NCI-H1694 (cell line): ENCODE measurements around the gene SKA2.
"Not testable (repeated sequence)": the region's sequence is repeated elsewhere in the genome, so short reads cannot be mapped to it uniquely, and the experiment has no call there.

Experiments used
- DNase-seq: peaks from one replicate; lab custom pipeline; 2025; lab: John Stamatoyannopoulos, UW

SKA2 gene

GRCh38 chr17:59154721-59155438 lies at the start of gene SKA2:
TSS of gene SKA2 (minus strand) at chr17:59155186. CDS start at chr17:59155163, 23 bp downstream.
- peak; percentile 100 for DNase-seq

GRCh38 chr17:59202320-59202719 lies 47.3 kb upstream of the SKA2 start:
- DNase-seq, result no peak

GRCh38 chr17:59199398-59199797 lies 44.4 kb upstream of the SKA2 start:
- DNase-seq, result no peak

- no peak for DNase-seq
These were observed 38.4 kb upstream of the SKA2 start for GRCh38 chr17:59193336-59193862.

GRCh38 chr17:59190806-59191205 lies 35.8 kb upstream of the SKA2 start:
- no peak for DNase-seq

- no peak for DNase-seq
These were observed 31.9 kb upstream of the SKA2 start for GRCh38 chr17:59186850-59187249.

GRCh38 chr17:59185997-59186396 lies 31.0 kb upstream of the SKA2 start:
- no peak for DNase-seq

GRCh38 chr17:59181481-59181880 lies 26.5 kb upstream of the SKA2 start:
- DNase-seq, result no peak

- no peak for DNase-seq
These were observed 25.6 kb upstream of the SKA2 start for GRCh38 chr17:59180626-59181025.

- DNase-seq, result not testable (repeated sequence)
These were observed 24.6 kb upstream of the SKA2 start for GRCh38 chr17:59179601-59180000.

GRCh38 chr17:59178266-59178985 lies 23.4 kb upstream of the SKA2 start:
- DNase-seq, result no peak

- no peak for DNase-seq
These were observed 20.1 kb upstream of the SKA2 start for GRCh38 chr17:59175076-59175475.

GRCh38 chr17:59174671-59175070 lies 19.7 kb upstream of the SKA2 start:
- DNase-seq, result no peak

- DNase-seq, result no peak
These were observed 17.5 kb upstream of the SKA2 start for GRCh38 chr17:59172436-59173004.

GRCh38 chr17:59167571-59168001 lies 12.6 kb upstream of the SKA2 start:
- no peak for DNase-seq

- DNase-seq, result peak; percentile 23
These were observed 11.0 kb upstream of the SKA2 start for GRCh38 chr17:59165933-59166342.

- DNase-seq, result no peak
These were observed 6.5 kb upstream of the SKA2 start for GRCh38 chr17:59161477-59161876.

- no peak for DNase-seq
These were observed 5.4 kb upstream of the SKA2 start for GRCh38 chr17:59160157-59161025.

- DNase-seq, result peak; percentile 100
These were observed 622 bp upstream of the SKA2 start, which contains the start of gene PRR11 for GRCh38 chr17:59155439-59156177. TSS of gene PRR11 (plus strand) at chr17:59155746. CDS start at chr17:59169753, 14,007 bp downstream.

- peak; percentile 48 for DNase-seq
These were observed 680 bp downstream of the SKA2 start for GRCh38 chr17:59154292-59154720.

- no peak for DNase-seq
These were observed 2.1 kb downstream of the SKA2 start for GRCh38 chr17:59152925-59153324.
